Raji (cell line): ENCODE measurements around the gene HOXA5.

Experiments
- POLR2A ChIP-seq: IDR thresholded peaks from 2 replicates; pipeline ENCODE4 v1.6.1; 2011; ENCODE audit warnings: low read depth, low read length, control low read depth; ENCODE audit not compliant: insufficient read depth

Gene HOXA5

GRCh38 chr7:27122077-27122910, 21.2 kb downstream of the HOXA5 start:
- no peak for TF ChIP-seq POLR2A

- TF ChIP-seq POLR2A = no peak
Measured at GRCh38 chr7:27121684-27122076, 21.8 kb downstream of the HOXA5 start.

GRCh38 chr7:27119412-27119911, 24.0 kb downstream of the HOXA5 start:
- no peak for TF ChIP-seq POLR2A

- TF ChIP-seq POLR2A = no peak
Measured at GRCh38 chr7:27118580-27118979, 24.9 kb downstream of the HOXA5 start.

GRCh38 chr7:27117887-27118491, 25.5 kb downstream of the HOXA5 start:
- TF ChIP-seq POLR2A = no peak

- TF ChIP-seq POLR2A = no peak
Measured at GRCh38 chr7:27116962-27117886, 26.3 kb downstream of the HOXA5 start.

GRCh38 chr7:27116031-27116961, 27.2 kb downstream of the HOXA5 start:
- TF ChIP-seq POLR2A = no peak

- no peak for TF ChIP-seq POLR2A
Measured at GRCh38 chr7:27115221-27116026, 28.1 kb downstream of the HOXA5 start.

- TF ChIP-seq POLR2A = no peak
Measured at GRCh38 chr7:27114881-27115220, 28.6 kb downstream of the HOXA5 start.

- no peak for TF ChIP-seq POLR2A
Measured at GRCh38 chr7:27113991-27114769, 29.3 kb downstream of the HOXA5 start.

- TF ChIP-seq POLR2A = no peak
Measured at GRCh38 chr7:27112955-27113949, 30.2 kb downstream of the HOXA5 start.

GRCh38 chr7:27112361-27112760, 31.1 kb downstream of the HOXA5 start:
- no peak for TF ChIP-seq POLR2A
